Vagina (tissue), 2 donors: Measurements from ENCODE around the gene MADCAM1. TPM values are rescaled to one million over a fixed set of nuclear protein-coding genes. Genes with fewer than 3 reads are reported as not detected.

Experiments
- DNase-seq, 2 donors: peaks; one replicate each; pipeline ENCODE4 v3.0.0-alpha.2; 2017; ENCODE audit errors: extremely low spot score in 2 of 2
- H3K27ac ChIP-seq: fragments of 200-600 bp; sonication (generic); one replicate; pipeline ENCODE4 v1.5.1; 2019
- H3K27me3 ChIP-seq: fragments of 200-600 bp; sonication (generic); one replicate; pipeline ENCODE4 v1.5.1; 2019
- H3K36me3 ChIP-seq, 2 donors: fragments of 200-600 bp; sonication (generic); one replicate each; pipeline ENCODE4 v1.5.1; 2017 to 2019
- H3K4me1 ChIP-seq: fragments of 200-600 bp; sonication (generic); one replicate; pipeline ENCODE4 v1.5.1; 2019
- H3K4me3 ChIP-seq, 2 donors: fragments of 200-600 bp; sonication (generic); 1 replicate in 1 of 2; 2 replicates in 1 of 2; pipeline ENCODE4 v1.5.1; 2016 to 2019
- H3K9me3 ChIP-seq: fragments of 200-600 bp; sonication (generic); one replicate; pipeline ENCODE4 v1.5.1; 2019
- POLR2A ChIP-seq, 2 donors: fragments of 450-650 bp; IDR thresholded peaks; one replicate each; pipeline ENCODE4 v1.6.1; 2017; ENCODE audit warnings: antibody characterized with exemption in 2 of 2, mild to moderate bottlenecking in 2 of 2, moderate library complexity in 2 of 2
- POLR2AphosphoS5 ChIP-seq, 2 donors: sonication (generic); formaldehyde crosslinking; IDR thresholded peaks; one replicate each; pipeline ENCODE4 v1.9.0; 2017; ENCODE audit warnings: antibody characterized with exemption in 2 of 2, mild to moderate bottlenecking in 2 of 2, low read depth in 1 of 2; ENCODE audit not compliant: insufficient read depth in 1 of 2
- intact Hi-C: fragments of 100-400 bp; cut with DNase I; formaldehyde crosslinking; loops from one replicate; pipeline ENCODE4 v1.15.1; 2023
- total RNA-seq: library from RNA; depleted of rRNA; stranded (reverse); fragments of >200 nt; gene quantifications from one replicate; pipeline ENCODE4 v1.2.3, GENCODE V29; 2016
- TF ChIP-seq, protein P1 (sequence below), 3 experiments: fragments of 450-650 bp in 2 of 3; fragments of 200-600 bp in 1 of 3; sonication (generic) in 1 of 3; IDR thresholded peaks; one replicate each; pipeline ENCODE4 v1.5.1; 2017 to 2019; ENCODE audit warnings: antibody characterized with exemption in 3 of 3, mild to moderate bottlenecking in 2 of 3, moderate library complexity in 2 of 3

The MADCAM1 gene
- total RNA-seq, 1 donor from 2014 or later: 0.49 TPM

DNA sequence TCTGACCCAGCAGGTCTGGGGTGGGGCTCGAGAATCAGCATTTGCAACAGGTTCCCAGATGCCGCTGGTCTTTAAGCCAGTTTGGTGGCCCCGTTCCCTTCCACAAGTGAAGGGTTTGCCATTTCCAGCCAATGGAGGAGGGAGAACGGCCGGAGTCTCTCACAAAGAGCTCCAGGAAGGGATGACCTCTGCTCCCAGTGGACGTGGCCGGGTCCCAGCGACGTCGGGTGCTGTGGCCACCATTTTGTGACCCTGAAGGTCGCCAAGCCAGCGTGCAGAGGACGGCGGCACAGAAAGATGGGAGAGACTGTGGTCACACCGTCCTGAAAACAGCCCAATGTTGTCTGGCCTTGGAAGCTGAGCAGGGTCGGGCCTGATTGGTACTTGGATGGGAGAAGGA is 43.5 kb upstream of the MADCAM1 start:
- no peaks in the 10 kb centered on the region for H3K9me3 ChIP-seq
- H3K27ac ChIP-seq: no peak overlapping the region
- intact Hi-C loops: no loop called here
- no peak for DNase-seq
- no peaks in the 10 kb centered on the region for H3K36me3 ChIP-seq
- peaks cover 5% of the 10 kb centered on the region for H3K4me1 ChIP-seq
- no peak overlapping the region for H3K4me3 ChIP-seq
- no peaks in the 10 kb centered on the region for H3K27me3 ChIP-seq
- no peak for TF ChIP-seq POLR2AphosphoS5 (IDR thresholded peaks at IDR 0.05; ENCODE audit: insufficient read depth in 1 of 2, low read depth in 1 of 2)
- TF ChIP-seq, protein P1, sequence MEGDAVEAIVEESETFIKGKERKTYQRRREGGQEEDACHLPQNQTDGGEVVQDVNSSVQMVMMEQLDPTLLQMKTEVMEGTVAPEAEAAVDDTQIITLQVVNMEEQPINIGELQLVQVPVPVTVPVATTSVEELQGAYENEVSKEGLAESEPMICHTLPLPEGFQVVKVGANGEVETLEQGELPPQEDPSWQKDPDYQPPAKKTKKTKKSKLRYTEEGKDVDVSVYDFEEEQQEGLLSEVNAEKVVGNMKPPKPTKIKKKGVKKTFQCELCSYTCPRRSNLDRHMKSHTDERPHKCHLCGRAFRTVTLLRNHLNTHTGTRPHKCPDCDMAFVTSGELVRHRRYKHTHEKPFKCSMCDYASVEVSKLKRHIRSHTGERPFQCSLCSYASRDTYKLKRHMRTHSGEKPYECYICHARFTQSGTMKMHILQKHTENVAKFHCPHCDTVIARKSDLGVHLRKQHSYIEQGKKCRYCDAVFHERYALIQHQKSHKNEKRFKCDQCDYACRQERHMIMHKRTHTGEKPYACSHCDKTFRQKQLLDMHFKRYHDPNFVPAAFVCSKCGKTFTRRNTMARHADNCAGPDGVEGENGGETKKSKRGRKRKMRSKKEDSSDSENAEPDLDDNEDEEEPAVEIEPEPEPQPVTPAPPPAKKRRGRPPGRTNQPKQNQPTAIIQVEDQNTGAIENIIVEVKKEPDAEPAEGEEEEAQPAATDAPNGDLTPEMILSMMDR (IDR thresholded peaks at IDR 0.05): no peak
- TF ChIP-seq POLR2A (IDR thresholded peaks at IDR 0.05): no peak

DNA sequence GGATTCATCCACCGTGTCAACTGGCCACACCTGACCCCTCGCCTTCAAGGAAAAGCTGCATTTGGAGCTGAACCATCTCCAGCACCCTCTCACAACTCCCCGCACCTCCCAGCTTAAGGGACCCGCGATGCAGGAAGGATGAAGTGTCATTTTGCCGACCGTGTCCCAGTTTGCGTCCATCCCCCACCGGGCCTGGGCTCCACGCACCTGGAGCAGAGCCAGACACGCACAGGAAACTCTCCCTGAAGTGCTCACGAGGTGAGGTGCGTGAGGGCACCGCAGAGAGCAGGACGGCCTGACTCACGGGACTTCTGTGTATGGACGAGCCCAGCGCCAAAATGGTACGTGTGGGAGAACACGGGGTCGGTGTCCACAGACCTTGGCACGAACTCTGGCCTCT is 42.7 kb upstream of the MADCAM1 start:
- TF ChIP-seq POLR2A (IDR thresholded peaks at IDR 0.05): no peak
- TF ChIP-seq, protein P1 (IDR thresholded peaks at IDR 0.05): no peak
- TF ChIP-seq POLR2AphosphoS5 (IDR thresholded peaks at IDR 0.05; ENCODE audit: insufficient read depth in 1 of 2, low read depth in 1 of 2): no peak

DNA sequence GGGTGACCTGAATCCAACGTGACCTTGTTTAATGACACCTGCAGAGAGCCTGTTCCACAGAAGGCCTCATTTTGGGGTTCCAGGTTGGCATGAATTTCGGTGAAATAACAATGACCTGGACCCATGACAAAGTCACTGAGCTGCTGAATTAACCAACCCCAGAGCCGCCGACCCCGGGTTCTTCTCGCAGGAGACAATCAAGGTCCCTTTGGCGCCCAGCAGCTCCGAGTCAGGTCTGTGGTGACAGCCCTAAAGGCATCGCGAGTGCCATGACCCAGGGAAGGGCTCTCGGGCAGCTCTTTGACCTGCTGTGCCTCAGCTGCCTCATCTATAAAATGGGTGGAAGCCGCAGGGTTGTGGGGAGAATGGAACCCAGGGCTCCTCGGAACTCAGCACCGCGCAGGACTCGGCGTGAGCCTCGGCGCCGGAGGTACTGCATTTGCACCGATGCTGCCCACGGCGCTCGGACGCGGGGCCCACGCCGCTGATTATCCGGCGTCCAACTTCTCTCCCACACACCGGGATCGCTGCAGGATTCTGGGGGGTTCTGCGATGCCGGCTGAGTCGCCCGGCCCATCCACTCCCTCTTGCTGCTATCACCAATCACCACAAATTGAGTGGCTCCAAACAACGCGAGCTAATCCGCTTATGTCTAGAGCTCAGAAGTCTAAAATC is 41.1 kb upstream of the MADCAM1 start:
- Histone ChIP-seq H3K4me3 (no peak overlapping the region), H3K27me3 (no peaks in the 10 kb centered on the region), H3K9me3 (no peaks in the 10 kb centered on the region), H3K27ac (no peak overlapping the region), H3K36me3 (no peaks in the 10 kb centered on the region), H3K4me1 (peaks cover 8% of the 10 kb centered on the region)
- intact Hi-C loops: no loop called here
- DNase-seq: no peak
- TF ChIP-seq, protein P1 (IDR thresholded peaks at IDR 0.05): no peak

More for the DNA sequence above, 42.7 kb upstream of the MADCAM1 start:
- Histone ChIP-seq H3K36me3 (no peaks in the 10 kb centered on the region), H3K9me3 (no peaks in the 10 kb centered on the region), H3K27me3 (no peaks in the 10 kb centered on the region), H3K4me1 (no peaks in the 10 kb centered on the region), H3K4me3 (no peak overlapping the region), H3K27ac (no peak overlapping the region)
- intact Hi-C loops: no loop called here
- DNase-seq: no peak

DNA sequence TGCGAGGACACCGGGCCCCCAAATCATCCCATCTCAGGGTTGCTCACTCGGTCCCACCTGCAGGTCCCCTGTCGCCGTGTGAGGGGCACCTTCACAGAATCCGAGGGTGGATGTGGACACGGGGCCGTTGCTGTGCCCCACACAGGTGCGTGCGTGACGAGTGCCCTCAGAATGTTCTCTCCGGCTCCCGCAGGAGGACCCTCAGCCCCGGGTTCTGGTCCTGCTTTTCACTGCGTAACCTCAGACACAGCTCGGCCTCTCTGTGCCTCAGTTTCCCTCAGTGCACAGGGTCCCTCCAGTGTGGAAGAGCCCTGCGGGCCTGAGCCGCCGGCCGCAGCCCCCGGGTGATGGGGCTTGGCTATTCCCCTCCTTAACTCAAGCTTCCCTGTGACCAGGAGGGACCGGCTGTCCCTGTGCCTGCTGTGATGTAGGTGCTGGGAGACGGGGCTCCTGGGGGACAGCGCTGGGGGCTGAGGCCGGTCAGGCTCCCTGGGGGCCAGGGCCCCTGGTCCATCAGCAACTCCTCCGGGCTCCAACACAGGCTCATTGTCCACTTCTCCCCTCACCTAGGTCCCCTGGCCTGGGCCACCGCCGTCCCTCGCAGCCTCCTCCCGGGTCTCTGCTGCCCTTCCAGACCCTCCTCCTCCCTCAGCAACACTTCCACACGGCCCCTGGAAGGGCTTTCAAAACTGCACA is 40.3 kb upstream of the MADCAM1 start:
- DNase-seq: no peak
- no peaks in the 10 kb centered on the region for H3K27me3 ChIP-seq
- H3K9me3 ChIP-seq: no peaks in the 10 kb centered on the region
- H3K27ac ChIP-seq: no peak overlapping the region
- TF ChIP-seq POLR2A (IDR thresholded peaks at IDR 0.05): no peak
- TF ChIP-seq, protein P1 (IDR thresholded peaks at IDR 0.05): no peak
- no peak for TF ChIP-seq POLR2AphosphoS5 (IDR thresholded peaks at IDR 0.05; ENCODE audit: insufficient read depth in 1 of 2, low read depth in 1 of 2)
- peaks cover 10% of the 10 kb centered on the region for H3K4me1 ChIP-seq
- H3K36me3 ChIP-seq: no peaks in the 10 kb centered on the region
- intact Hi-C loops: no loop called here
- H3K4me3 ChIP-seq: no peak overlapping the region

DNA sequence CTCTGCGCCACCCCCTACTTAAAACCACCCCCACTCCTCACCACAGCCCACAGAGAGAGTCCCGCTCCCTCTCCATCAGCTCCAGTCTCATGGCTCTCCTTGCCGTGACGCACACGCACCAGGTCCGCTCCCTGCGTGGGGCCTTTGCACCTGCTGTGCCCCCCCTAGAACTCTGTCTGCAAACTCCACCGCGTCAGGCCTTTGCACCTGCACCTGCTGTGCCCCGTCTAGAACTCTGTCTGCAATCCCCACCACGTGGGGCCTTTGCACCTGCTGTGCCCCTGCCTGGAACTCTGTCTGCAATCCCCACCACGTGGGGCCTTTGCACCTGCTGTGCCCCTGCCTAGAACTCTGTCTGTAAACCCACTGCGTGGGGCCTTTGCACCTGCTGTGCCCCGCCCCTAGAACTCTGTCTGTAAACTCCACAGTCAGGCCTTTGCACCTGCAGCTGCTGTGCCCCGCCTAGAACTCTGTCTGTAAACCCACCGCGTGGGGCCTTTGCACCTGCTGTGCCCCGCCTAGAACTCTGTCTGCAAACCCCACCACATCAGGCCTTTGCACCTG is 39.7 kb upstream of the MADCAM1 start:
- no peak for DNase-seq
- Histone ChIP-seq H3K4me1 (peaks cover 16% of the 10 kb centered on the region), H3K27ac (no peak overlapping the region), H3K4me3 (no peak overlapping the region), H3K9me3 (no peaks in the 10 kb centered on the region), H3K27me3 (no peaks in the 10 kb centered on the region), H3K36me3 (no peaks in the 10 kb centered on the region)
- intact Hi-C loops: no loop called here
- TF ChIP-seq POLR2A (IDR thresholded peaks at IDR 0.05) (no peak), POLR2AphosphoS5 (IDR thresholded peaks at IDR 0.05; ENCODE audit: insufficient read depth in 1 of 2, low read depth in 1 of 2) (no peak)
- TF ChIP-seq, protein P1 (IDR thresholded peaks at IDR 0.05): no peak
